Uterus (tissue), 4 donors: ENCODE measurements around the gene LENG9. TPM values are rescaled to one million over a fixed set of nuclear protein-coding genes. Genes with fewer than 3 reads are reported as not detected.

ENCODE experiments used
- DNase-seq, 2 donors: peaks; one replicate each; pipeline ENCODE4 v3.0.0-alpha.2; 2019 to 2020
- H3K27ac ChIP-seq, 2 donors: fragments of 200-600 bp; sonication (generic); 1 replicate in 1 of 2; 2 replicates in 1 of 2; pipeline ENCODE4 v1.5.1; 2016 to 2018
- H3K27me3 ChIP-seq, 2 donors: fragments of 200-600 bp; sonication (generic); one replicate each; pipeline ENCODE4 v1.5.1; 2018 to 2019; ENCODE audit warnings: control low read depth in 1 of 2
- H3K36me3 ChIP-seq, 2 donors: fragments of 200-600 bp; sonication (generic); one replicate each; pipeline ENCODE4 v1.5.1; 2019; ENCODE audit warnings: control low read depth in 1 of 2
- H3K4me1 ChIP-seq, 2 donors: fragments of 200-600 bp; sonication (generic); one replicate each; pipeline ENCODE4 v1.5.1; 2018 to 2019; ENCODE audit warnings: control low read depth in 1 of 2
- H3K4me3 ChIP-seq, 2 donors: fragments of 200-600 bp; sonication (generic); 1 replicate in 1 of 2; 2 replicates in 1 of 2; pipeline ENCODE4 v1.5.1; 2018 to 2019; ENCODE audit warnings: mild to moderate bottlenecking in 1 of 2
- H3K9me3 ChIP-seq, 2 donors: fragments of 200-600 bp; sonication (generic); one replicate each; pipeline ENCODE4 v1.5.1; 2019; ENCODE audit warnings: control low read depth in 1 of 2
- POLR2A ChIP-seq, 2 donors: fragments of 450-650 bp; IDR thresholded peaks; one replicate each; pipeline ENCODE4 v1.6.1; 2016; ENCODE audit warnings: antibody characterized with exemption in 2 of 2, mild to moderate bottlenecking in 1 of 2, moderate library complexity in 1 of 2
- intact Hi-C: fragments of 100-400 bp; cut with DNase I; formaldehyde crosslinking; loops from one replicate; pipeline ENCODE4 v1.15.1; 2023; ENCODE audit warnings: low total_unique reads
- total RNA-seq, 4 donors: library from RNA; depleted of rRNA in 3 of 4; stranded (reverse); fragments of >200 nt in 3 of 4; gene quantifications; one replicate each; pipeline versions ENCODE4 v1.1.0 to v1.2.4, GENCODE V29; 2014 to 2023
- TF ChIP-seq, protein P1 (sequence below), 4 experiments: fragments of 200-600 bp in 2 of 4; fragments of 450-650 bp in 2 of 4; sonication (generic) in 2 of 4; IDR thresholded peaks; one replicate each; pipeline ENCODE4 v1.5.1; 2016 to 2019; ENCODE audit warnings: antibody characterized with exemption in 4 of 4, mild to moderate bottlenecking in 2 of 4, moderate library complexity in 1 of 4
- donor health status: DM: yes; HTN: yes; CAD: no.

The LENG9 gene
- total RNA-seq, 4 donors from 2014 or later, result 3.7 to 7.1 (median 3.8) TPM; not detected in 1

DNA sequence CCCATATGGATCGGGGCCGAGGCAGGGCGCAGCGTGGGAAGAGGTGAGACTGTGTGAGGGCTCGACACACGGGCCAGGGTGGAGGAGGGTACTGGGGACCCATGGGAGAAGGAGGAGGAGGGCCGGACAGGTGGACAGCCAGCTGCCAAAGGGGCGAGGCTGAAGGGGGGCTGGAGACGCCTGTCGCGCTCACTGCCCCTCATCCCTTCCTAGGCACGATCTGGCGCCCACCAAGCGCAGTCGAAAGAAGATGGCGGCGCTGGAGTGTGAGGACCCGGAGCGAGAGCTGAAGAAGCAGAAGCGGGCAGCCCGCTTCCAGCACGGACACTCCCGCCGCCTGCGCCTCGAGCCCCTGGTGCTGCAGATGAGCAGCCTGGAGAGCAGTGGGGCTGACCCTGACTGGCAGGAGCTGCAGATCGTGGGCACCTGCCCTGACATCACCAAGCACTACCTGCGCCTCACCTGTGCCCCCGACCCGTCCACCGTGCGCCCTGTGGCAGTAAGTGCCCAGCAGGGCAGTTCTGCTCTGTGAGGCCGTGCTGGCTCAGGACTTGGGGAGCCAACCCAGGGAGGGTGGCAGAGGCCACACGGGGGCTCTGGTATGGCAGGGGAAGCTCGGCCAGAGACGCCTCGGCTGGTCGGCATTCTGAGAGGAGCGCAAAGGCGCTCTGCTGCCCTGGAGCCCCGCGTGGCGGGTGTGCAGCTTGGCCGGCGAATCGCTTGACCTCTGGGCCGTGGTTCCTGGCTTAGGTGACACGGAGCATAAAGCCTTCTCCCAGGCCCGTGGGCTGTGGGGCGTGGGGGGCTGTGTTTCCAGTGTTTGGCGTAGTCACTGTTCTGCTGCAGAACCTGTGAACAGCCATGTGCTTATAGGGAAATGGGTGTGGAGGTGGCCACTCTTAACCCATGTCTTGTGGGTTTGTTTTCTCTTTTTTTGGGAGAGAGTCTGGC lies 6.9 kb downstream of the LENG9 start:
- intact Hi-C loops, result no loop called here

DNA sequence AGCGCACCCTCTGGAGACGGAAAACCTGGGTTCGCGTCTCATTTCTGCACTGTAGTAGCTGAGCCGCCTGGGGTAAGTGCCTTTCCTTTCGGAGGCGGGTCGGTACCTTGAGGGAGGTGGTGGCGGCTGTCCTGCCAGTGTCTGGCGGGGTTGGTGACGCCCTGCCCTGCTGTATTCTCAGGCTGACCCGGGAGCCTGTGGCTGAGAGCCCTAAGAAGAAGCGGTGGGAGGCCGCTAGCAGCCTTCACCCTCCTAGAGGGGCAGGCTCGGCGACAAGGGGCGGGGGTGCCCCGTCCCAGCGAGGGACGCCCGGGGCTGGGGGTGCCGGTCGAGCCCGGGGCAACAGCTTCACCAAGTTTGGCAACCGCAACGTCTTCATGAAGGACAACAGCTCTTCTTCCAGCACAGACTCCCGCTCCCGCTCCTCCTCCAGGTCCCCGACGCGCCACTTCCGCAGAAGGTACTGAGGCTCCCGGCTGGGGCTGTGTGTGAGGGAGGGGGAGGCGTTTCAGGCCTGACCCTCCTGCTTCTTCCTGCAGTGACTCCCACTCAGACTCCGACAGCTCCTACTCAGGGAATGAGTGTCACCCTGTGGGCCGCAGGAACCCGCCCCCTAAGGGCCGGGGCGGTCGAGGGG lies 7.7 kb downstream of the LENG9 start:
- intact Hi-C loops, result no loop called here
- Histone ChIP-seq H3K36me3 (no peaks in the 10 kb centered on the region), H3K4me1 (peaks cover 4 to 7% of the 10 kb centered on the region in 2 donors), H3K27ac (no peak overlapping the region), H3K9me3 (no peaks in the 10 kb centered on the region), H3K4me3 (no peak overlapping the region), H3K27me3 (no peaks in the 10 kb centered on the region)
- DNase-seq, result no peak
- TF ChIP-seq POLR2A (IDR thresholded peaks at IDR 0.05), result no peak
- TF ChIP-seq, protein P1, sequence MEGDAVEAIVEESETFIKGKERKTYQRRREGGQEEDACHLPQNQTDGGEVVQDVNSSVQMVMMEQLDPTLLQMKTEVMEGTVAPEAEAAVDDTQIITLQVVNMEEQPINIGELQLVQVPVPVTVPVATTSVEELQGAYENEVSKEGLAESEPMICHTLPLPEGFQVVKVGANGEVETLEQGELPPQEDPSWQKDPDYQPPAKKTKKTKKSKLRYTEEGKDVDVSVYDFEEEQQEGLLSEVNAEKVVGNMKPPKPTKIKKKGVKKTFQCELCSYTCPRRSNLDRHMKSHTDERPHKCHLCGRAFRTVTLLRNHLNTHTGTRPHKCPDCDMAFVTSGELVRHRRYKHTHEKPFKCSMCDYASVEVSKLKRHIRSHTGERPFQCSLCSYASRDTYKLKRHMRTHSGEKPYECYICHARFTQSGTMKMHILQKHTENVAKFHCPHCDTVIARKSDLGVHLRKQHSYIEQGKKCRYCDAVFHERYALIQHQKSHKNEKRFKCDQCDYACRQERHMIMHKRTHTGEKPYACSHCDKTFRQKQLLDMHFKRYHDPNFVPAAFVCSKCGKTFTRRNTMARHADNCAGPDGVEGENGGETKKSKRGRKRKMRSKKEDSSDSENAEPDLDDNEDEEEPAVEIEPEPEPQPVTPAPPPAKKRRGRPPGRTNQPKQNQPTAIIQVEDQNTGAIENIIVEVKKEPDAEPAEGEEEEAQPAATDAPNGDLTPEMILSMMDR (IDR thresholded peaks at IDR 0.05), result no peak

More for the DNA sequence above, 6.9 kb downstream of the LENG9 start:
- H3K27me3 ChIP-seq, result no peaks in the 10 kb centered on the region
- no peaks in the 10 kb centered on the region for H3K9me3 ChIP-seq
- no peak overlapping the region for H3K4me3 ChIP-seq
- TF ChIP-seq, protein P1 (IDR thresholded peaks at IDR 0.05), result no peak
- no peak for TF ChIP-seq POLR2A (IDR thresholded peaks at IDR 0.05)
- no peak overlapping the region for H3K27ac ChIP-seq
- H3K36me3 ChIP-seq, result no peaks in the 10 kb centered on the region
- no peak for DNase-seq
- no peaks in the 10 kb centered on the region for H3K4me1 ChIP-seq

DNA sequence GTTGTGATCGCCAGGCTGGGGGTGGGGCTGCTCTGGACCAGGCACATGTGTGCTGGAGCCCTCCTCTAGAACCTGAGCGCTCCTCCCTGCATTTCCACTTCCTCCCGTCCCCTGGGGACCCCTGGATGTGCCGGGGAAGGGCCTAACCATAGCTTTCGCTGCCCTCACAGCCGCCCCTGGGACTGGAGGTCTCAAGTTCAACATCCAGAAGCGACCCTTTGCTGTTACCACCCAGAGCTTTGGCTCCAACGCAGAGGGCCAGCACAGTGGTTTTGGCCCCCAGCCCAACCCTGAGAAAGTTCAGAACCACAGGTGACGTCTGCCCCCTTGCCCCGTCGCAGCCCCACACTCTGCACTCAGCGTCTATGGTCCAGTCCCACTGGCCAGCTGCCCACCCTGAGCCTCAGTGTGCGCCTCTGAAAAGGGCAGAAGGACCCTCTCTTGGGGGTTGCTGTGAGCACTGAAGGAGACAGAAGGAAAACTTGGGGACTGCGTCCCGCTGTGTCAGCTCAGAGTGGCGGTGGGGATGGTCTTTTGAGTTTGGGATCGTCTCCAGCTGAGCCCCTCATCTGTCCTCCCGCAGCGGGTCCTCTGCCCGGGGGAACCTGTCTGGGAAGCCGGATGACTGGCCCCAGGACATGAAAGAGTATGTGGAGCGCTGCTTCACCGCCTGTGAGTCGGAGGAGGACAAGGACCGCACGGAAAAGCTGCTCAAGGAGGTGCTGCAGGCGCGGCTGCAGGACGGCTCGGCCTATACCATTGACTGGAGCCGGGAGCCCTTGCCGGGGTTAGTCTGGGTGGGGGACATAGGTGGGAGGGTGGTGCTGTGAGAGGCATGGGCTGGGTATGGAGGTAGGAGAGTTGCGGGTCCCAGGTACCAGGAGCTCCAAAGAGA lies 8.6 kb downstream of the LENG9 start:
- intact Hi-C loops, result no loop called here

DNA sequence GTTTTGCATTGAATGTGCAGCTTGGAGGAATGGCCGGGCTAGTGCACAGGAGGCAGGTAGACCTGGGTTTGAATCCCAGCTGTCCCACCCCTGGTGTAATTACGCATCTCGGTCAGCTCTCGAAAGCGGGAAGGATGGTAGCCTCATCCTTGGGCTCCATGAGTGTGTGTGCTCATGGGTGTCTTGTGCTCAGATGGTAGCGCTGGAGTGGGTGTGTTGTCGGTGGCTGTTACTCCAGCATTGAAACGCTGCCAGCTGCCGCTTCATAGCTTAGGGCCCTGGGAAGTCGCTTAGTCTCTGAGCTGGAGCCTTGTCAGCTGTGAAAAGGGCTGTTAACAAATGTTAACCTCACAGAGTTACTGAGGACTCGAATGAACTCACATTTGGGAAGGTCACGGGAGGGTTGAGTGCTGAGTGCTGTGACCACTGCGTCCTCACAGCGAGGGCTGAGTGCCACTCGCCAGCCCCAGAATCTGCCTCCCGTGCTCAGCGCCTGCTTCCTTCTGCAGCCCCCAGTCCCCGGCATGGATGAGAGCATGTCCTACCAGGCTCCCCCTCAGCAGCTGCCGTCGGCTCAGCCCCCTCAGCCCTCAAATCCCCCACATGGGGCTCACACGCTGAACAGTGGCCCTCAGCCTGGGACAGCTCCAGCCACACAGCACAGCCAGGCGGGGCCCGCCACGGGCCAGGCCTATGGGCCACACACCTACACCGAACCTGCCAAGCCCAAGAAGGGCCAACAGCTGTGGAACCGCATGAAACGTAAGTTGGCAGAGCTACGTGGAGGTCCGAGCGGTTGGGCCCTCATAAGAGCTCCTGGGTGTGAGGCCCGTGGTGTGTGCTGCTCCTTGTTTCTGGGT lies 9.4 kb downstream of the LENG9 start:
- intact Hi-C loops, result no loop called here
- H3K4me1 ChIP-seq, result peaks cover 11 to 15% of the 10 kb centered on the region in 2 donors
- no peak for DNase-seq
- H3K27ac ChIP-seq, result no peak overlapping the region
- no peak for TF ChIP-seq POLR2A (IDR thresholded peaks at IDR 0.05)
- TF ChIP-seq, protein P1 (IDR thresholded peaks at IDR 0.05), result no peak
- no peak overlapping the region for H3K4me3 ChIP-seq
- no peaks in the 10 kb centered on the region for H3K27me3 ChIP-seq
- no peaks in the 10 kb centered on the region for H3K9me3 ChIP-seq
- H3K36me3 ChIP-seq, result no peaks in the 10 kb centered on the region

More for the DNA sequence above, 8.6 kb downstream of the LENG9 start:
- no peaks in the 10 kb centered on the region for H3K9me3 ChIP-seq
- H3K4me1 ChIP-seq, result peaks cover 11 to 13% of the 10 kb centered on the region in 2 donors
- TF ChIP-seq, protein P1 (IDR thresholded peaks at IDR 0.05), result no peak
- no peak for TF ChIP-seq POLR2A (IDR thresholded peaks at IDR 0.05)
- H3K27me3 ChIP-seq, result no peaks in the 10 kb centered on the region
- no peak for DNase-seq
- no peak overlapping the region for H3K27ac ChIP-seq
- H3K36me3 ChIP-seq, result no peaks in the 10 kb centered on the region
- no peak overlapping the region for H3K4me3 ChIP-seq
